Karpas-422 (cell line): Measurements from ENCODE around the gene AFTPH. TPM values are rescaled to one million over a fixed set of nuclear protein-coding genes. Genes with fewer than 3 reads are reported as not detected.

ENCODE experiments used
- DNase-seq: peaks from one replicate; pipeline ENCODE4 v3.0.0-alpha.2; 2015
- H2AFZ ChIP-seq: fragments of 200-600 bp; sonication (generic); 2 replicates; pipeline ENCODE4 v1.6.1; 2014; ENCODE audit warnings: antibody characterized with exemption, low read length, mixed read lengths
- H3K27ac ChIP-seq: fragments of 200-600 bp; sonication (generic); 2 replicates; pipeline ENCODE4 v1.5.1; 2014; ENCODE audit warnings: mild to moderate bottlenecking, low read length, moderate library complexity
- H3K27me3 ChIP-seq: fragments of 200-600 bp; sonication (generic); 2 replicates; pipeline ENCODE4 v1.6.1; 2014; ENCODE audit warnings: low read length, mixed read lengths
- H3K36me3 ChIP-seq: fragments of 200-600 bp; sonication (generic); 2 replicates; pipeline ENCODE4 v1.6.1; 2014; ENCODE audit warnings: low read length, mixed read lengths; ENCODE audit not compliant: insufficient read depth
- H3K4me1 ChIP-seq: fragments of 200-600 bp; sonication (generic); 2 replicates; pipeline ENCODE4 v1.6.1; 2014; ENCODE audit warnings: mild to moderate bottlenecking, low read length, mixed read lengths
- H3K4me2 ChIP-seq: fragments of 200-600 bp; sonication (generic); 2 replicates; pipeline ENCODE4 v1.6.1; 2014; ENCODE audit warnings: low read length, low read depth, mild to moderate bottlenecking; ENCODE audit not compliant: poor library complexity, severe bottlenecking
- H3K4me3 ChIP-seq: fragments of 200-600 bp; sonication (generic); 2 replicates; pipeline ENCODE4 v1.5.1; 2014; ENCODE audit warnings: mild to moderate bottlenecking, antibody characterized with exemption, low read length, mixed read lengths
- H3K79me2 ChIP-seq: fragments of 200-600 bp; sonication (generic); 2 replicates; pipeline ENCODE4 v1.6.1; 2014; ENCODE audit warnings: mild to moderate bottlenecking, low read length, mixed read lengths
- H3K9ac ChIP-seq: fragments of 200-600 bp; sonication (generic); 2 replicates; pipeline ENCODE4 v1.6.0; 2014; ENCODE audit warnings: low read length
- H3K9me2 ChIP-seq: fragments of 200-600 bp; sonication (generic), shearing (Covaris generic); replicated peaks from 2 replicates; pipeline ENCODE4 v1.6.0; 2014; ENCODE audit warnings: mild to moderate bottlenecking, low read length, moderate library complexity; ENCODE audit not compliant: insufficient read depth
- H3K9me3 ChIP-seq: fragments of 300-700, 200-600 bp; sonication (generic); 2 replicates; pipeline ENCODE4 v1.6.1; 2014; ENCODE audit warnings: low read length, mixed read lengths
- H4K20me1 ChIP-seq: fragments of 200-600 bp; sonication (generic); 2 replicates; pipeline ENCODE4 v1.6.1; 2014; ENCODE audit warnings: mild to moderate bottlenecking, antibody characterized with exemption, low read length, low read depth; ENCODE audit not compliant: insufficient read depth
- total RNA-seq: library from RNA; depleted of rRNA; stranded (reverse); fragments of >200 nt; shearing (Covaris generic); gene quantifications from 2 replicates; pipeline ENCODE4 v1.2.3, GENCODE V29; 2014; ENCODE audit warnings: low replicate concordance

AFTPH gene
- total RNA-seq, 1 experiment from 2014 or later = 124 TPM

DNA sequence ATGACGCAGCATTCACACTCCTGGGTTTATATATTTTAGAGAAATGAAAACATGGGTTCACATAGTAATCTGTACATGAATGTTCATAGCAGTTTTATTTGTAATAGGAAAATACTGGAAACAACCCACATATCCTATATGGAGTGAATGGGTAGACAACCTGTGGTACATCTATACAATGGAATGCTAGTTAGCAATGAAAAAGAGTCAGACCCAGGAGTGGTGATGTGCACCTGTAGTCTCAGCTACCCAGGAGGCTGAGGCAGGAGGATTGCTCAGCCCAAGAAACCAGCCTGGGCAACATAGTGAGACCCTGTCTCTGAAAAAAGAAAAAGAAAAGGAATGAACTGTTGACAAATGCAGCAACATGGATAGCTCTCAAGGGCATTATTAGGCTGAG is 25.9 kb downstream of the AFTPH start:
- Histone ChIP-seq H3K27me3 (no peaks in the 10 kb centered on the region), H3K9me2 (no peaks in the 10 kb centered on the region), H3K27ac (no peak overlapping the region), H3K36me3 (peaks cover 54% of the 10 kb centered on the region), H4K20me1 (no peaks in the 10 kb centered on the region), H3K4me2 (no peak overlapping the region), H3K4me1 (peaks cover 21% of the 10 kb centered on the region), H3K79me2 (peaks cover 94% of the 10 kb centered on the region), H3K9me3 (no peaks in the 10 kb centered on the region; the same call in none of the 2 replicates), H2AFZ (no peak overlapping the region), H3K9ac (no peak overlapping the region), H3K4me3 (no peak overlapping the region)
- DNase-seq = no peak

DNA sequence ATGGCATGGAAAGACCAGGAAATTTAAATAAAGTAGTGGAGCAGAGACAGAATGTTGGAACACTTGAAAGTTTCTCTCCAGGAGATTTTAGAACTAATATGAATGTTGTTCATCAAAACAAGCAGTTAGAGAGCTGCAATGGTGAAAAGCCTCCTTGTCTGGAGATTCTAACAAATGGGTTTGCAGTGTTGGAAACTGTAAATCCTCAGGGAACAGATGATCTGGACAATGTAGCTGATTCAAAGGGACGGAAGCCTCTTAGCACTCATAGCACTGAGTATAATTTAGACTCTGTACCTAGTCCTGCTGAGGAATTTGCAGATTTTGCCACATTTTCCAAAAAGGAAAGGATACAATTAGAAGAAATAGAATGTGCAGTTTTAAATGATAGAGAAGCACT is 27.7 kb downstream of the AFTPH start:
- no peak overlapping the region for H3K9ac ChIP-seq
- H3K27ac ChIP-seq = no peak overlapping the region
- no peak overlapping the region for H2AFZ ChIP-seq
- H3K79me2 ChIP-seq = peaks cover 96% of the 10 kb centered on the region
- H3K9me3 ChIP-seq = no peaks in the 10 kb centered on the region; the same call in none of the 2 replicates
- no peak for DNase-seq
- H3K4me1 ChIP-seq = peaks cover 25% of the 10 kb centered on the region
- H3K9me2 ChIP-seq = no peaks in the 10 kb centered on the region
- no peaks in the 10 kb centered on the region for H3K27me3 ChIP-seq
- no peak overlapping the region for H3K4me2 ChIP-seq
- H3K4me3 ChIP-seq = no peak overlapping the region
- peaks cover 60% of the 10 kb centered on the region for H3K36me3 ChIP-seq
- H4K20me1 ChIP-seq = no peaks in the 10 kb centered on the region

DNA sequence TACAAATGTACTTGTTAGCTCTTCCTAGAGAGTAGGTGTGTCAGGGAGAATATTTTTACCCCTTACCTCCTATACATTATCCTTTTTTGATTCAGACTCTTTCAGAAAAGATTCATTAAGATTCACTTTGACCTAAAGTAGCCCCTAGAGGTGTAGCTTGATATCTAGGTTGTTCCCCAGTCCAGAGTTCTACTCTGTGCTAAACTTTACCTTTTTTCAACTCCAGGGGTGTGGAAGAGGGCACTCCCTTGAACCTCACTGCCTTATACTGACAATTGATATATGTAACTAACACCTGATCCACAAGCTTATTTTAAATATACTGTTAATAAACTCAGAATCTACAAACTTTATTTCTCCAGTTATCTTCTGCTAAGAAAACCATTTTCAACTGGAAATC is 30.0 kb downstream of the AFTPH start:
- Histone ChIP-seq H3K27me3 (no peaks in the 10 kb centered on the region), H3K27ac (0 out of 2 replicates have a peak overlapping the region, but pooled peaks have one; percentile 5), H4K20me1 (no peaks in the 10 kb centered on the region), H3K9me2 (no peaks in the 10 kb centered on the region), H3K4me1 (peaks cover 40% of the 10 kb centered on the region), H2AFZ (no peak overlapping the region), H3K4me3 (no peak overlapping the region), H3K36me3 (peaks cover 64% of the 10 kb centered on the region), H3K79me2 (peaks cover 99% of the 10 kb centered on the region), H3K4me2 (no peak overlapping the region), H3K9ac (no peak overlapping the region), H3K9me3 (no peaks in the 10 kb centered on the region; the same call in none of the 2 replicates)
- no peak for DNase-seq

DNA sequence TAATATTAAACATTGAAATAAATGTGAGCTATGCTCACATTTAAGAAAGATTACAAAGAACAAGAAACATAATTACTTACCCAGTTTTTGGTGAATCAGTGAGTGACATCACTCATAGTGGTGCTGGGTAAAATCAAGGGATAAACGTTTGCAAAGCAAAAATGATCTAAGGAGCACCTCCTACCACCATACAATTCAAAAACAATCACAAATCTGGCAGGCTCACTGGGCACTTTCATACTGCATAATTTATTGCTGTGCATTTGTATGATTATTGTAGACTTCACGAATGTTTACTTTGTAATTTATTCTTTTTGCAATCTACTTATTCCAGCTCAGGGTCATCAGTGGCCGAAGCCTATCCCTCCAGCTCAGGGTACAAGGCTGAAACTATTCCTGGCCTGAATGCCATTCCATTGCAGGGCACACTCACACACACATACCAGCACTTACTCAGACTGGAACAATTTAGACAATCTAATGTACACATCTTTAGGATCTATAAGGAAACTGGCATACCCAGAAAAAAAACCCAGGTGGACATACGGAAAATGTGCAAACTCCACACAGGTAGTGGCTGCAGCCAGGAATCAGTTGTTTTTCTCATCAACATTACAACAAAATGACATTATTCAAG is 34.4 kb downstream of the AFTPH start:
- Histone ChIP-seq H4K20me1 (no peaks in the 10 kb centered on the region), H3K9me3 (no peaks in the 10 kb centered on the region), H3K4me3 (no peak overlapping the region), H3K27me3 (no peaks in the 10 kb centered on the region), H3K9me2 (no peaks in the 10 kb centered on the region), H3K4me1 (peaks cover 60% of the 10 kb centered on the region), H2AFZ (no peak overlapping the region), H3K4me2 (no peak overlapping the region), H3K27ac (no peak overlapping the region), H3K9ac (no peak overlapping the region), H3K79me2 (peaks cover 99% of the 10 kb centered on the region), H3K36me3 (peaks cover 30% of the 10 kb centered on the region; the same call in 1 of the 2 replicates)
- no peak for DNase-seq

DNA sequence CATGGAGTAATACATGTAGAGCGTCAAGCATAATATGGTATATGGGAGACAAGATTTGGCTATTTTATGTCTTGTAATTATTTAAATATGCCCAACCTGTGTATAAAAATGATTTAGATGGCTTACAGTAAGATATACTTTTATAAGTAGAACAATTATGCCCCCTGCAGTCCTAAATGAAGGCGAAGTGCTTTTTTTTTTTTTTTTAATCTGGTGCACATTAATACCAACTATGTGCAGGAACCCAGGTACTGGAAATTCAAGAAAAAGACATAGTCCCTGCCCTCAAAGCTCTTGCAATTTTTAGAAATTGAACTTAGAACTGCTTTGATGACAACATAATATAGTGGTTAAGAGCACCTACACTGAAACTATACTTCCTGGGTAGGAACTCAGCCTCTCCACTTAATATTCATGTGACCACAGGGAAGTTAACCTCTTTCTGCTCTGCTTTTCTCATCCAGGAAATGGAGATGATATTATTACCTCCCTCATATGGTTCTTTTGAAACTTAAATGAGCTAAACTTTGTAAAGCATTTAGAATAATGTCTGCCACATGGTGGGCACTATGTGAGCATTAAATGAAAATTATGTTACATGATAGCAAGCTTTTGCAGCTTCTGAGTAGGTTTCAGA is 38.1 kb downstream of the AFTPH start:
- Histone ChIP-seq H3K4me2 (no peak overlapping the region), H2AFZ (no peak overlapping the region), H3K27me3 (no peaks in the 10 kb centered on the region), H4K20me1 (no peaks in the 10 kb centered on the region), H3K36me3 (peaks cover 17% of the 10 kb centered on the region; the same call in 1 of the 2 replicates), H3K27ac (peak overlapping the region; percentile 4; the same call in 1 of the 2 replicates), H3K9me3 (no peaks in the 10 kb centered on the region), H3K4me1 (peaks cover 39% of the 10 kb centered on the region), H3K4me3 (no peak overlapping the region), H3K9me2 (no peaks in the 10 kb centered on the region), H3K79me2 (peaks cover 98% of the 10 kb centered on the region), H3K9ac (no peak overlapping the region)
- DNase-seq = peak; percentile 87

DNA sequence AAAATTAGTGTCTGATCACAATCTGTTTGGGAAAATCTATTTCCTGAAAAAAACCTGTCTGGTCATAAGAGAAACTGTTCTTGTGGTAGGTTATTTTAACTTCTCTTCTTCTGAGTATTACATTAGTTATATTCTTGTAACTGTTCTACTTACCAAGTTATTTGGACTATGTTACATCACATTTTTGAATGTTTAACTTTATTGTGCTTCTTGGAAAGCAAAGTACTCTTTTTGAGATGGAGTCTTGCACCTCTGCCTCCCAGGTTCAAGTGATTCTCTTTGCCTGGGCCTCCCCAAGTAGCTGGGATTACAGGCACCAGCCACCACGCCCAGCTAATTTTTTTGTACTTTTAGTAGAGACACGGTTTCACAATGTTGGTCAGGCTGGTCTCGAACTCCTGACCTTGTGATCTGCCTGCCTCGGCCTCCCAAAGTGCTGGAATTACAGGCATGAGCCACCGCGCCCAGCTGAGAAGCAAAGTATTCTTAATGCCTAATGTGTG is 39.4 kb downstream of the AFTPH start:
- H3K79me2 ChIP-seq = peaks cover 97% of the 10 kb centered on the region
- no peak overlapping the region for H3K4me3 ChIP-seq
- H3K9me2 ChIP-seq = no peaks in the 10 kb centered on the region
- no peaks in the 10 kb centered on the region for H3K9me3 ChIP-seq
- H3K4me1 ChIP-seq = peaks cover 33% of the 10 kb centered on the region
- 0 out of 2 replicates have a peak overlapping the region, but pooled peaks have one; percentile 4 for H3K27ac ChIP-seq
- no peak overlapping the region for H3K4me2 ChIP-seq
- no peak overlapping the region for H2AFZ ChIP-seq
- DNase-seq = no peak
- H4K20me1 ChIP-seq = no peaks in the 10 kb centered on the region
- H3K27me3 ChIP-seq = no peaks in the 10 kb centered on the region
- H3K9ac ChIP-seq = no peak overlapping the region
- H3K36me3 ChIP-seq = peaks cover 11% of the 10 kb centered on the region; the same call in 1 of the 2 replicates

DNA sequence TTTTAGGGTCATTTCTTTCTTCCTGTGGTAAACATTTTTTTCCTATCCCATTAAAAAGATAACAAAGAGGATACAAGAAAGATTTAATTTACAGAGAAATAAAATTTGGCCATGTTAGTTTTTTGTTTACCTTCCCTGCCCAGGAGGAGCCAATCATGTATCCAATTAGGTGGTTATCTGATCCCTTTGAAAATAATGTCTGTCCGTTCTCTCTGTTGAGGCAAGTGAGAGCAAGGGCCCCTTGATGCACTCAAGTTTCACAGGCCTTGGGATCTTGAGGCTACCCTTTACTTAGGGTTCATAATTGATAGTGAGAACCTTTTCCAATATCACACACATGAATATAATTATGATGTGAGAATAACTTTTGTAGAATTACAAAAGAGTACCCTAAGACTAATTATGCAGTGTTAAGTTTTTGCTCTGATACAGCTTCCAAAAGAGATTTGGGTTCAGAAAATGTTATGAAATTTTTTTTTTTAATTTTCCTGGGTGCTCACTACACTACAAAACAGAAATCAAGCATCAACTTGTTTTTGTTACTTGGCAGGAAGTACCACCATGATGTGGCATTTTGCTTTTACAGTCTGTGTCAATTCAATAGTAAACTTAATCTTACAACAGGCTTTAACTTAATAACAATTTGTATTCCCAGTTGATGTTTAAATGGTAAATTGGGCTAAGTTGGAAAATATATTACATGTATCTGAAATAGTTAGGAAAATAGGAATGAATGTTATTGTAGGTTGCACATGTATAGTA is 42.0 kb downstream of the AFTPH start:
- no peak overlapping the region for H3K9ac ChIP-seq
- H3K4me1 ChIP-seq = peaks cover 21% of the 10 kb centered on the region
- H3K36me3 ChIP-seq = peaks cover 26% of the 10 kb centered on the region
- no peaks in the 10 kb centered on the region for H3K9me2 ChIP-seq
- H3K27ac ChIP-seq = no peak overlapping the region
- DNase-seq = no peak
- no peak overlapping the region for H3K4me2 ChIP-seq
- H3K9me3 ChIP-seq = no peaks in the 10 kb centered on the region
- no peaks in the 10 kb centered on the region for H3K27me3 ChIP-seq
- H3K79me2 ChIP-seq = peaks cover 93% of the 10 kb centered on the region
- no peak overlapping the region for H3K4me3 ChIP-seq
- H2AFZ ChIP-seq = no peak overlapping the region
- H4K20me1 ChIP-seq = no peaks in the 10 kb centered on the region

DNA sequence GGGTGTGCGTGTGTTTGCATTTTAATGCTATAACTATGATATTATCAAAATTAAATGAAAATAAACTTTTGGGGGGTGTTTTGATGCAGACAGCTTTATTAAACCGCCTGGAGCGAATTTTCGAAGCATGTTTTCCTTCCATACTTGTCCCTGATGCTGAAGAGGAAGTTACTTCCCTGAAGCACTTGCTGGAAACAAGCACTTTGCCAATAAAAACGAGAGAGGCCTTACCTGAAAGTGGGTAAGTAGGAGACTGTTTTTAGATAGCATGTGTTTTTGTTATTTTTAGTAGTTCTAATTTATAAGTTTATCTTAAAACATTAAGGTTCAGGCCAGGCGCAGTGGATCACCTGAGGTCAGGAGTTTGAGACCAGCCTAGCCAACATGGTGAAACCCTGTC is 43.3 kb downstream of the AFTPH start:
- no peaks in the 10 kb centered on the region for H4K20me1 ChIP-seq
- peaks cover 38% of the 10 kb centered on the region for H3K36me3 ChIP-seq
- H3K4me3 ChIP-seq = no peak overlapping the region
- no peak overlapping the region for H3K4me2 ChIP-seq
- H3K9ac ChIP-seq = no peak overlapping the region
- peaks cover 89% of the 10 kb centered on the region for H3K79me2 ChIP-seq
- no peaks in the 10 kb centered on the region for H3K9me3 ChIP-seq
- H3K9me2 ChIP-seq = no peaks in the 10 kb centered on the region
- DNase-seq = no peak
- no peaks in the 10 kb centered on the region for H3K27me3 ChIP-seq
- H3K27ac ChIP-seq = no peak overlapping the region
- peaks cover 8% of the 10 kb centered on the region for H3K4me1 ChIP-seq
- H2AFZ ChIP-seq = no peak overlapping the region
